ENCODE measurements around the gene VSTM2L.

The VSTM2L gene

GRCh38 chr20:37940858-37941257 is 37.9 kb downstream of the VSTM2L start:
- no peaks in the 10 kb centered on the region for H3K9me3 ChIP-seq (ENCODE audit: low read depth, low read length)
- H3K9ac ChIP-seq (ENCODE audit: insufficient read length), result no peak overlapping the region
- H3K27ac ChIP-seq, result no peak overlapping the region
- DNase-seq (ENCODE audit: low read depth, low spot score), result no peak
- H3K36me3 ChIP-seq (ENCODE audit: insufficient read depth, low read length), result no peaks in the 10 kb centered on the region
- H3K4me3 ChIP-seq, result no peak overlapping the region
- TF ChIP-seq POLR2AphosphoS5 (IDR thresholded peaks at IDR 0.05; ENCODE audit: borderline replicate concordance, low read depth, low read length) (no peak), FOXP2 (optimal IDR thresholded peaks at IDR 0.05; ENCODE audit: control extremely low read depth, extremely low read length, insufficient read depth) (no peak), EZH2 (IDR thresholded peaks at IDR 0.05) (no peak)

- Histone ChIP-seq H3K27ac (no peak overlapping the region), H3K9me3 (ENCODE audit: low read depth, low read length) (no peaks in the 10 kb centered on the region), H3K36me3 (ENCODE audit: insufficient read depth, low read length) (no peaks in the 10 kb centered on the region), H3K9ac (ENCODE audit: insufficient read length) (no peak overlapping the region), H3K4me3 (no peak overlapping the region)
- no peak for DNase-seq (ENCODE audit: low read depth, low spot score)
- TF ChIP-seq FOXP2 (optimal IDR thresholded peaks at IDR 0.05; ENCODE audit: control extremely low read depth, extremely low read length, insufficient read depth), result no peak
- TF ChIP-seq POLR2AphosphoS5 (IDR thresholded peaks at IDR 0.05; ENCODE audit: borderline replicate concordance, low read depth, low read length), result no peak
- no peak for TF ChIP-seq EZH2 (IDR thresholded peaks at IDR 0.05)
These were observed 38.4 kb downstream of the VSTM2L start for GRCh38 chr20:37941332-37941731.

GRCh38 chr20:37941992-37942391 is 39.1 kb downstream of the VSTM2L start:
- no peak for TF ChIP-seq FOXP2 (optimal IDR thresholded peaks at IDR 0.05; ENCODE audit: control extremely low read depth, extremely low read length, insufficient read depth)
- TF ChIP-seq EZH2 (IDR thresholded peaks at IDR 0.05), result no peak
- TF ChIP-seq POLR2AphosphoS5 (IDR thresholded peaks at IDR 0.05; ENCODE audit: borderline replicate concordance, low read depth, low read length), result no peak
- DNase-seq (ENCODE audit: low read depth, low spot score), result no peak
- H3K9ac ChIP-seq (ENCODE audit: insufficient read length), result no peak overlapping the region

GRCh38 chr20:37943033-37943432 is 40.1 kb downstream of the VSTM2L start:
- Histone ChIP-seq H3K27ac (no peak overlapping the region), H3K9ac (ENCODE audit: insufficient read length) (no peak overlapping the region), H3K4me3 (no peak overlapping the region), H3K36me3 (ENCODE audit: insufficient read depth, low read length) (no peaks in the 10 kb centered on the region), H3K9me3 (ENCODE audit: low read depth, low read length) (no peaks in the 10 kb centered on the region)
- DNase-seq (ENCODE audit: low read depth, low spot score), result no peak
- TF ChIP-seq POLR2AphosphoS5 (IDR thresholded peaks at IDR 0.05; ENCODE audit: borderline replicate concordance, low read depth, low read length) (no peak), EZH2 (IDR thresholded peaks at IDR 0.05) (no peak), FOXP2 (optimal IDR thresholded peaks at IDR 0.05; ENCODE audit: control extremely low read depth, extremely low read length, insufficient read depth) (no peak)

More at GRCh38 chr20:37941992-37942391, 39.1 kb downstream of the VSTM2L start:
- no peaks in the 10 kb centered on the region for H3K36me3 ChIP-seq (ENCODE audit: insufficient read depth, low read length)
- no peaks in the 10 kb centered on the region for H3K9me3 ChIP-seq (ENCODE audit: low read depth, low read length)
- H3K4me3 ChIP-seq, result no peak overlapping the region
- H3K27ac ChIP-seq, result no peak overlapping the region

GRCh38 chr20:37943501-37944455 is 40.9 kb downstream of the VSTM2L start:
- TF ChIP-seq FOXP2 (optimal IDR thresholded peaks at IDR 0.05; ENCODE audit: control extremely low read depth, extremely low read length, insufficient read depth), result no peak
- no peak for TF ChIP-seq EZH2 (IDR thresholded peaks at IDR 0.05)
- TF ChIP-seq POLR2AphosphoS5 (IDR thresholded peaks at IDR 0.05; ENCODE audit: borderline replicate concordance, low read depth, low read length), result no peak
- H3K4me3 ChIP-seq, result no peak overlapping the region
- H3K9ac ChIP-seq (ENCODE audit: insufficient read length), result no peak overlapping the region
- no peaks in the 10 kb centered on the region for H3K36me3 ChIP-seq (ENCODE audit: insufficient read depth, low read length)
- no peaks in the 10 kb centered on the region for H3K9me3 ChIP-seq (ENCODE audit: low read depth, low read length)
- no peak for DNase-seq (ENCODE audit: low read depth, low spot score)
- H3K27ac ChIP-seq, result no peak overlapping the region

- no peak overlapping the region for H3K4me3 ChIP-seq
- H3K36me3 ChIP-seq (ENCODE audit: insufficient read depth, low read length), result no peaks in the 10 kb centered on the region
- H3K9ac ChIP-seq (ENCODE audit: insufficient read length), result no peak overlapping the region
- TF ChIP-seq FOXP2 (optimal IDR thresholded peaks at IDR 0.05; ENCODE audit: control extremely low read depth, extremely low read length, insufficient read depth), result no peak
- no peaks in the 10 kb centered on the region for H3K9me3 ChIP-seq (ENCODE audit: low read depth, low read length)
- no peak for DNase-seq (ENCODE audit: low read depth, low spot score)
- H3K27ac ChIP-seq, result no peak overlapping the region
These were observed 41.6 kb downstream of the VSTM2L start for GRCh38 chr20:37944456-37944981.

- no peak for TF ChIP-seq POLR2AphosphoS5 (IDR thresholded peaks at IDR 0.05; ENCODE audit: borderline replicate concordance, low read depth, low read length)
- no peak for TF ChIP-seq EZH2 (IDR thresholded peaks at IDR 0.05)
- TF ChIP-seq FOXP2 (optimal IDR thresholded peaks at IDR 0.05; ENCODE audit: control extremely low read depth, extremely low read length, insufficient read depth), result no peak
- DNase-seq (ENCODE audit: low read depth, low spot score), result no peak
- no peak overlapping the region for H3K9ac ChIP-seq (ENCODE audit: insufficient read length)
- H3K9me3 ChIP-seq (ENCODE audit: low read depth, low read length), result no peaks in the 10 kb centered on the region
- H3K4me3 ChIP-seq, result no peak overlapping the region
- H3K36me3 ChIP-seq (ENCODE audit: insufficient read depth, low read length), result no peaks in the 10 kb centered on the region
- H3K27ac ChIP-seq, result no peak overlapping the region
These were observed 42.2 kb downstream of the VSTM2L start for GRCh38 chr20:37945091-37945547.

GRCh38 chr20:37946946-37947345 is 44.0 kb downstream of the VSTM2L start:
- Histone ChIP-seq H3K4me3 (no peak overlapping the region), H3K9ac (ENCODE audit: insufficient read length) (no peak overlapping the region), H3K9me3 (ENCODE audit: low read depth, low read length) (no peaks in the 10 kb centered on the region), H3K36me3 (ENCODE audit: insufficient read depth, low read length) (no peaks in the 10 kb centered on the region), H3K27ac (no peak overlapping the region)
- TF ChIP-seq FOXP2 (optimal IDR thresholded peaks at IDR 0.05; ENCODE audit: control extremely low read depth, extremely low read length, insufficient read depth) (no peak), EZH2 (IDR thresholded peaks at IDR 0.05) (no peak), POLR2AphosphoS5 (IDR thresholded peaks at IDR 0.05; ENCODE audit: borderline replicate concordance, low read depth, low read length) (no peak)
- no peak for DNase-seq (ENCODE audit: low read depth, low spot score)

Data from SK-N-MC (cell line).